Ecto neural progenitor cell (in vitro differentiated cells): Measurements from ENCODE around the gene GPR17.
A peak's percentile ranks its signal among the peaks of the same experiment; 100 is the strongest.

Experiments used
- DNase-seq: peaks from one replicate; pipeline ENCODE4 v3.0.0-alpha.2; 2018; ENCODE audit warnings: low spot score

Gene GPR17

GRCh38 chr2:127614731-127615130 lies 31.2 kb upstream of the GPR17 start:
- peak; percentile 24 for DNase-seq

- DNase-seq: peak; percentile 32
Measured at GRCh38 chr2:127615511-127616166, 30.3 kb upstream of the GPR17 start.

GRCh38 chr2:127618551-127619202 lies 27.3 kb upstream of the GPR17 start:
- peak; percentile 23 for DNase-seq

- no peak for DNase-seq
Measured at GRCh38 chr2:127619203-127619590, 26.8 kb upstream of the GPR17 start.

GRCh38 chr2:127619877-127620705 lies 25.9 kb upstream of the GPR17 start:
- peak; percentile 38 for DNase-seq

- no peak for DNase-seq
Measured at GRCh38 chr2:127620866-127621265, 25.1 kb upstream of the GPR17 start.

- DNase-seq: no peak
Measured at GRCh38 chr2:127621981-127622431, 23.9 kb upstream of the GPR17 start.

GRCh38 chr2:127622561-127623387 lies 23.2 kb upstream of the GPR17 start:
- no peak for DNase-seq

- DNase-seq: no peak
Measured at GRCh38 chr2:127623388-127624319, 22.3 kb upstream of the GPR17 start.

GRCh38 chr2:127624320-127624755 lies 21.6 kb upstream of the GPR17 start:
- no peak for DNase-seq

- no peak for DNase-seq
Measured at GRCh38 chr2:127624756-127625571, 21.0 kb upstream of the GPR17 start.

GRCh38 chr2:127625572-127625951 lies 20.4 kb upstream of the GPR17 start:
- DNase-seq: no peak

GRCh38 chr2:127626175-127626574 lies 19.8 kb upstream of the GPR17 start:
- DNase-seq: no peak

- no peak for DNase-seq
Measured at GRCh38 chr2:127626917-127627739, 18.8 kb upstream of the GPR17 start.

GRCh38 chr2:127627740-127628571 lies 18.0 kb upstream of the GPR17 start:
- DNase-seq: no peak

GRCh38 chr2:127628767-127629614 lies 17.0 kb upstream of the GPR17 start:
- DNase-seq: no peak

GRCh38 chr2:127629637-127630036 lies 16.3 kb upstream of the GPR17 start:
- no peak for DNase-seq
